ENCODE measurements around the gene NT5M. TPM values are rescaled to one million over a fixed set of nuclear protein-coding genes. Genes with fewer than 3 reads are reported as not detected.

Gene NT5M
- total RNA-seq, 1 experiment from 2014 or later, result 10.8 TPM

- peaks cover 22% of the 10 kb centered on the region for H3K9me3 Mint-ChIP-seq
Measured at GRCh38 chr17:17358866-17359265, 55.7 kb downstream of the NT5M start.

DNA sequence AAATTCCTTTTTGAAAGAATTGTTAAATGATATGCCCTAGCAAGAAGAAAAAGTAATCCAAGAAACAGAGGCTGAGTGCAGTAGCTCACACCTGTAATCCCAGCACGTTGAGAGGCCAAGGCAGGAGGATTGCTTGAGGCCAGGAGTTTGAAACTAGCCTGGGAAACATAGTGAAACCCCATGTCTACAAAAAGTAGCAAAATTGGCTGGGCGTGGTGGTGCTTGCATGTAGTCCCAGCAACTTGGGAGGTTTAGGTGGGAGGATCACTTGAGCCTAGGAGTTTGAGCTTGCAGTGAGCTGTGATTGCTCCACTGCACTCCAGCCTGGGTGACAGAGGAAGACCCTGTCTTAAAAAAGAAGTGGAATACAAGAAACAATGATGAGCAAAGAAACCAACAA lies 56.1 kb downstream of the NT5M start:
- CTCF ChIA-PET, result interaction anchor here (1.1 kb wide), 1 partner anchor 138 kb away, joined by 4 read pairs; no protein-coding TSS in a partner anchor
- H3K4me3 Mint-ChIP-seq, result no peak overlapping the region
- POLR2A ChIA-PET, result no interaction called here
- ATAC-seq, result no peak
- TF ChIP-seq, protein P1, sequence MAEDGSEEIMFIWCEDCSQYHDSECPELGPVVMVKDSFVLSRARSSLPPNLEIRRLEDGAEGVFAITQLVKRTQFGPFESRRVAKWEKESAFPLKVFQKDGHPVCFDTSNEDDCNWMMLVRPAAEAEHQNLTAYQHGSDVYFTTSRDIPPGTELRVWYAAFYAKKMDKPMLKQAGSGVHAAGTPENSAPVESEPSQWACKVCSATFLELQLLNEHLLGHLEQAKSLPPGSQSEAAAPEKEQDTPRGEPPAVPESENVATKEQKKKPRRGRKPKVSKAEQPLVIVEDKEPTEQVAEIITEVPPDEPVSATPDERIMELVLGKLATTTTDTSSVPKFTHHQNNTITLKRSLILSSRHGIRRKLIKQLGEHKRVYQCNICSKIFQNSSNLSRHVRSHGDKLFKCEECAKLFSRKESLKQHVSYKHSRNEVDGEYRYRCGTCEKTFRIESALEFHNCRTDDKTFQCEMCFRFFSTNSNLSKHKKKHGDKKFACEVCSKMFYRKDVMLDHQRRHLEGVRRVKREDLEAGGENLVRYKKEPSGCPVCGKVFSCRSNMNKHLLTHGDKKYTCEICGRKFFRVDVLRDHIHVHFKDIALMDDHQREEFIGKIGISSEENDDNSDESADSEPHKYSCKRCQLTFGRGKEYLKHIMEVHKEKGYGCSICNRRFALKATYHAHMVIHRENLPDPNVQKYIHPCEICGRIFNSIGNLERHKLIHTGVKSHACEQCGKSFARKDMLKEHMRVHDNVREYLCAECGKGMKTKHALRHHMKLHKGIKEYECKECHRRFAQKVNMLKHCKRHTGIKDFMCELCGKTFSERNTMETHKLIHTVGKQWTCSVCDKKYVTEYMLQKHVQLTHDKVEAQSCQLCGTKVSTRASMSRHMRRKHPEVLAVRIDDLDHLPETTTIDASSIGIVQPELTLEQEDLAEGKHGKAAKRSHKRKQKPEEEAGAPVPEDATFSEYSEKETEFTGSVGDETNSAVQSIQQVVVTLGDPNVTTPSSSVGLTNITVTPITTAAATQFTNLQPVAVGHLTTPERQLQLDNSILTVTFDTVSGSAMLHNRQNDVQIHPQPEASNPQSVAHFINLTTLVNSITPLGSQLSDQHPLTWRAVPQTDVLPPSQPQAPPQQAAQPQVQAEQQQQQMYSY (CRISPR knock-in tag; IDR thresholded peaks at IDR 0.05), result no peak
- TF ChIP-seq CBFB (CRISPR knock-in tag; IDR thresholded peaks at IDR 0.05; ENCODE audit: low read depth), result no peak
- TF ChIP-seq, protein P2, sequence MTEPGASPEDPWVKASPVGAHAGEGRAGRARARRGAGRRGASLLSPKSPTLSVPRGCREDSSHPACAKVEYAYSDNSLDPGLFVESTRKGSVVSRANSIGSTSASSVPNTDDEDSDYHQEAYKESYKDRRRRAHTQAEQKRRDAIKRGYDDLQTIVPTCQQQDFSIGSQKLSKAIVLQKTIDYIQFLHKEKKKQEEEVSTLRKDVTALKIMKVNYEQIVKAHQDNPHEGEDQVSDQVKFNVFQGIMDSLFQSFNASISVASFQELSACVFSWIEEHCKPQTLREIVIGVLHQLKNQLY (CRISPR knock-in tag; IDR thresholded peaks at IDR 0.05), result no peak
- no peak for TF ChIP-seq NFYB (CRISPR knock-in tag; conservative IDR thresholded peaks at IDR 0.05; ENCODE audit: low read depth)
- TF ChIP-seq E2F1 (CRISPR knock-in tag; IDR thresholded peaks at IDR 0.05), result no peak
- TF ChIP-seq, protein P3, sequence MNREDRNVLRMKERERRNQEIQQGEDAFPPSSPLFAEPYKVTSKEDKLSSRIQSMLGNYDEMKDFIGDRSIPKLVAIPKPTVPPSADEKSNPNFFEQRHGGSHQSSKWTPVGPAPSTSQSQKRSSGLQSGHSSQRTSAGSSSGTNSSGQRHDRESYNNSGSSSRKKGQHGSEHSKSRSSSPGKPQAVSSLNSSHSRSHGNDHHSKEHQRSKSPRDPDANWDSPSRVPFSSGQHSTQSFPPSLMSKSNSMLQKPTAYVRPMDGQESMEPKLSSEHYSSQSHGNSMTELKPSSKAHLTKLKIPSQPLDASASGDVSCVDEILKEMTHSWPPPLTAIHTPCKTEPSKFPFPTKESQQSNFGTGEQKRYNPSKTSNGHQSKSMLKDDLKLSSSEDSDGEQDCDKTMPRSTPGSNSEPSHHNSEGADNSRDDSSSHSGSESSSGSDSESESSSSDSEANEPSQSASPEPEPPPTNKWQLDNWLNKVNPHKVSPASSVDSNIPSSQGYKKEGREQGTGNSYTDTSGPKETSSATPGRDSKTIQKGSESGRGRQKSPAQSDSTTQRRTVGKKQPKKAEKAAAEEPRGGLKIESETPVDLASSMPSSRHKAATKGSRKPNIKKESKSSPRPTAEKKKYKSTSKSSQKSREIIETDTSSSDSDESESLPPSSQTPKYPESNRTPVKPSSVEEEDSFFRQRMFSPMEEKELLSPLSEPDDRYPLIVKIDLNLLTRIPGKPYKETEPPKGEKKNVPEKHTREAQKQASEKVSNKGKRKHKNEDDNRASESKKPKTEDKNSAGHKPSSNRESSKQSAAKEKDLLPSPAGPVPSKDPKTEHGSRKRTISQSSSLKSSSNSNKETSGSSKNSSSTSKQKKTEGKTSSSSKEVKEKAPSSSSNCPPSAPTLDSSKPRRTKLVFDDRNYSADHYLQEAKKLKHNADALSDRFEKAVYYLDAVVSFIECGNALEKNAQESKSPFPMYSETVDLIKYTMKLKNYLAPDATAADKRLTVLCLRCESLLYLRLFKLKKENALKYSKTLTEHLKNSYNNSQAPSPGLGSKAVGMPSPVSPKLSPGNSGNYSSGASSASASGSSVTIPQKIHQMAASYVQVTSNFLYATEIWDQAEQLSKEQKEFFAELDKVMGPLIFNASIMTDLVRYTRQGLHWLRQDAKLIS (CRISPR knock-in tag; IDR thresholded peaks at IDR 0.05; ENCODE audit: borderline replicate concordance), result no peak
- no peak for TF ChIP-seq NR3C1 (CRISPR knock-in tag; conservative IDR thresholded peaks at IDR 0.05; ENCODE audit: low read depth)
- H3K36me3 Mint-ChIP-seq, result peaks cover 3% of the 10 kb centered on the region; the same call in 1 of the 2 replicates
- H3K9me3 Mint-ChIP-seq, result peaks cover 22% of the 10 kb centered on the region
- peaks cover 12% of the 10 kb centered on the region for H3K4me1 Mint-ChIP-seq
- no peak for DNase-seq (ENCODE audit: low spot score)
- no peak overlapping the region for H3K27ac Mint-ChIP-seq
- peaks cover 4% of the 10 kb centered on the region for H3K27me3 Mint-ChIP-seq (ENCODE audit: low read depth)

More at GRCh38 chr17:17358866-17359265, 55.7 kb downstream of the NT5M start:
- no peak for TF ChIP-seq JAZF1 (CRISPR knock-in tag; IDR thresholded peaks at IDR 0.05)
- TF ChIP-seq, protein P2 (CRISPR knock-in tag; IDR thresholded peaks at IDR 0.05), result no peak
- TF ChIP-seq PRRX2 (CRISPR knock-in tag; IDR thresholded peaks at IDR 0.05), result no peak
- TF ChIP-seq USF1 (CRISPR knock-in tag; IDR thresholded peaks at IDR 0.05), result no peak
- no peak for TF ChIP-seq ZNF416 (CRISPR knock-in tag; IDR thresholded peaks at IDR 0.05)
- no peak for TF ChIP-seq SOX15 (CRISPR knock-in tag; IDR thresholded peaks at IDR 0.05)
- TF ChIP-seq FOXJ3 (CRISPR knock-in tag; IDR thresholded peaks at IDR 0.05; ENCODE audit: borderline replicate concordance), result no peak
- no peak for TF ChIP-seq GRHL2 (CRISPR knock-in tag; IDR thresholded peaks at IDR 0.05; ENCODE audit: insufficient replicate concordance, severe bottlenecking)
- no peak for TF ChIP-seq ZNF263 (CRISPR knock-in tag; IDR thresholded peaks at IDR 0.05; ENCODE audit: low read depth)
- no peak overlapping the region for H3K4me3 Mint-ChIP-seq
- ChIA-PET CTCF (interaction anchor here (1.1 kb wide), 1 partner anchor 138 kb away, joined by 4 read pairs; no protein-coding TSS in a partner anchor), POLR2A (no interaction called here)
- peaks cover 3% of the 10 kb centered on the region; the same call in 1 of the 2 replicates for H3K36me3 Mint-ChIP-seq
- H3K4me1 Mint-ChIP-seq, result peaks cover 8% of the 10 kb centered on the region
- no peak overlapping the region for H3K27ac Mint-ChIP-seq
- no peak for ATAC-seq
- no peak for DNase-seq (ENCODE audit: low spot score)
- peaks cover 4% of the 10 kb centered on the region for H3K27me3 Mint-ChIP-seq (ENCODE audit: low read depth)
